ENCODE results near the gene WDR37. TPM values are rescaled to one million over a fixed set of nuclear protein-coding genes. Genes with fewer than 3 reads are reported as not detected.
A peak's percentile ranks its signal among the peaks of the same experiment; 100 is the strongest.
"Not testable (repeated sequence)": the region's sequence is repeated elsewhere in the genome, so short reads cannot be mapped to it uniquely, and the experiment has no call there.

WDR37 gene
- total and polyA plus RNA-seq, 4 donors = 3.9 to 25.9 (median 14.4) TPM

DNA sequence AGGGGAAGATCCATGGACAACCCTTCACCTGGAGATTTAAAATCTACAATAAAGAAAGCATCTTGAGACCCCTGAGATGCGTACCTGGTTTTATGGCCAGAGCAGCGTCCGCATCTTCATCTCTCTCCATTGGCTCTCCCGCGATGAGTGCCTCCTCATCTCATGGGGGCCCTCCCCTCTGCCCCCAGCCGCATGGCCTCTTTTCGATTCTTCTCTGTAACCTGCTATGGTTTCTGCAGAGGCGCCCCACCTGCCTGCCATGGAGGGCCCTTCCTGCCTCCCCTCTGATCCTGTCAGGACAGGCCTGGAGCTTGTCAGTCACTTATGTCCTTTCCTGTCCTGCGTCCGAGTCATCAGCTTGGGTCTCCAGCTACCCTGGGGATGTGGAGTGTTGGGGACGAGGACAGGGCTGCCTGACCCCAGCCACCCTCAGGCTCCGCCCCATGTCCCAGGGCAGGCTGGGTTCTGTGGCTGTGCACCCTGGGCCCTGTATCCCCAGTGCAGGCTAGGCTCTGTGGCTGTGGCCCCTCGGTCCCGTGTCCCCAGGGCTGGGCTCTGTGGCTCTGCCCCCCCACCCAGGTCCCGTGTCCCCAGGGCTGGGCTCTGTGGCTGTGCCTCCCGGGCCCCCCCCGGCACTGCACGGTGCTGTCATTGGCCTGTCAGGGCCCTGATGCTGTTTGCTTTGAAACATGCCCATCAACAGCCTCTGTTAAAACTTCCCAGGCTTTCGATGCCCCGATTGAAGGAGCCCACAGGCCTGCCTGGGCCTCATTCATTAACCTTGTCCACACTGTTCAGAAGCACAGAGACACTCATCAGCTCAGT, 99.8 kb downstream of the WDR37 start:
- peak; percentile 28 for ATAC-seq (ENCODE audit: low FRiP score)
- WGBS, 2 donors = 85 to 86% methylated on average over 20 of the region's 20 CpGs
- DNase-seq = no peak
- Histone ChIP-seq H3K4me1 (ENCODE audit: control insufficient read depth in 1 of 2, insufficient read depth in 2 of 2, low read length in 2 of 2) (no peaks in the 10 kb centered on the region), H3K27ac (ENCODE audit: low read depth in 1 of 2, low read length in 2 of 2) (no peak overlapping the region), H3K36me3 (ENCODE audit: control insufficient read depth in 1 of 2, insufficient read depth in 2 of 2, low read length in 1 of 2) (no peaks in the 10 kb centered on the region), H3K27me3 (ENCODE audit: control insufficient read depth in 1 of 2, insufficient read depth in 2 of 2, low read length in 1 of 2) (no peaks in the 10 kb centered on the region), H3K9me3 (ENCODE audit: control insufficient read depth, low read length) (peaks cover 2% of the 10 kb centered on the region), H3K4me3 (ENCODE audit: low read length in 2 of 2) (no peak overlapping the region)
- intact Hi-C loops (cut with DNase I) = no loop called here

DNA sequence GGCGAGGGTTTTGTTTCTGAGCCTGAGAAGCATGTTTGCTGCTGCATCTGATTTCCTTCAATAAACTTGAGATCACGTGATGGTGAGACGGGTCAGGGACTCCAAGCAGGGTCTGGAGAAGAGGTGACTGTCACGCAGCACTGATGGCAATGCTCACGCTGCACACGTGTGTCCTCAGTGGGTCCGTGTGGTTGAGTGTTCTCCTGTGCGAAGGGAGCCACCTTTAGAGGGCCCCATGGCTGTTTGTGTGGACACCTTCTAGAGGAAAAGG, 100.4 kb downstream of the WDR37 start:
- intact Hi-C loops (cut with DNase I) = no loop called here
- H3K27ac ChIP-seq (ENCODE audit: low read depth in 1 of 2, low read length in 2 of 2) = no peak overlapping the region
- 78 to 86% methylated on average over 8 of the region's 8 CpGs for WGBS, 2 donors
- ATAC-seq (ENCODE audit: low FRiP score) = no peak
- H3K27me3 ChIP-seq (ENCODE audit: control insufficient read depth in 1 of 2, insufficient read depth in 2 of 2, low read length in 1 of 2) = no peaks in the 10 kb centered on the region
- no peak for DNase-seq
- H3K36me3 ChIP-seq (ENCODE audit: control insufficient read depth in 1 of 2, insufficient read depth in 2 of 2, low read length in 1 of 2) = no peaks in the 10 kb centered on the region
- H3K9me3 ChIP-seq (ENCODE audit: control insufficient read depth, low read length) = peaks cover 2% of the 10 kb centered on the region
- no peak overlapping the region for H3K4me3 ChIP-seq (ENCODE audit: low read length in 2 of 2)
- no peaks in the 10 kb centered on the region for H3K4me1 ChIP-seq (ENCODE audit: control insufficient read depth in 1 of 2, insufficient read depth in 2 of 2, low read length in 2 of 2)

DNA sequence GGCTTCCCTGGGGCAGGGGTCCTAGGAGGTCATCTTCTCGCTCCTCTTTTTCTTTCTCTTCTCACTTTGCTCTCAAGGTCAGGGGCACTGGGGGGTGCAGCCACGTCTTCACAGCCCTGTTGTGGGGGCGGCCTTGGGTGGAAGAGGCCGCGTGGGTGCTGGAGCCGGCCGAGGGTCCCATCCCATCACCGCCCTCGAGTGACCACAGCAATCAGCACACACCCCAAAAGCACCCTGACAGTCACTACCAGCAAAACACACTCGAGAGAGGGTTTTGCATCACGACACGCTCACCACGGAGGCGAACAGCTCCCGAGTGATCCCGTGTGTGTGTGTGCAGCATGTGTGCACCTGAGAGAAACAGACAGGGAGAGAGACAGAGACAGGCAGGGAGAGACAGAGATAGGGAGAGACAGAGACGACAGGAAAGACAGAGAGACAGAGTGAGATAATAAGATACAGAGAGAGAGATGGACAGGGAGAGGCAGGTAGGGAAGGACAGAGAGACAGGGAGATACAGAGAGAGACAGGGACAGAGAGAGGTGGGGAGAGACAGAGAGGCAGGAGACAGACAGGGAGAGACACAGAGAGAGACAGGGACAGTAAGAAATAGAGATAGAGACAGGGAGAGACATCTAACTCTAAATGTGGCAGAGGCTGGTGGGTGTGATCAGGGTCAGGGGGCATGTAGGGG, 100.9 kb downstream of the WDR37 start:
- ATAC-seq (ENCODE audit: low FRiP score) (no peak), DNase-seq (no peak)
- H3K4me3 ChIP-seq (ENCODE audit: low read length in 2 of 2) = no peak overlapping the region
- 81 to 86% methylated on average over 17 of the region's 17 CpGs for WGBS, 2 donors
- H3K36me3 ChIP-seq (ENCODE audit: control insufficient read depth in 1 of 2, insufficient read depth in 2 of 2, low read length in 1 of 2) = no peaks in the 10 kb centered on the region
- H3K27ac ChIP-seq (ENCODE audit: low read depth in 1 of 2, low read length in 2 of 2) = no peak overlapping the region
- peaks cover 2% of the 10 kb centered on the region for H3K9me3 ChIP-seq (ENCODE audit: control insufficient read depth, low read length)
- no peaks in the 10 kb centered on the region for H3K27me3 ChIP-seq (ENCODE audit: control insufficient read depth in 1 of 2, insufficient read depth in 2 of 2, low read length in 1 of 2)
- intact Hi-C loops (cut with DNase I) = no loop called here
- no peaks in the 10 kb centered on the region for H3K4me1 ChIP-seq (ENCODE audit: control insufficient read depth in 1 of 2, insufficient read depth in 2 of 2, low read length in 2 of 2)

- no peak for DNase-seq
- intact Hi-C loops (cut with DNase I) = no loop called here
- H3K4me3 ChIP-seq (ENCODE audit: low read length in 2 of 2) = no peak overlapping the region
- no peaks in the 10 kb centered on the region for H3K4me1 ChIP-seq (ENCODE audit: control insufficient read depth in 1 of 2, insufficient read depth in 2 of 2, low read length in 2 of 2)
- no peak for ATAC-seq (ENCODE audit: low FRiP score)
- peaks cover 2% of the 10 kb centered on the region for H3K9me3 ChIP-seq (ENCODE audit: control insufficient read depth, low read length)
- no peak overlapping the region for H3K27ac ChIP-seq (ENCODE audit: low read depth in 1 of 2, low read length in 2 of 2)
- H3K36me3 ChIP-seq (ENCODE audit: control insufficient read depth in 1 of 2, insufficient read depth in 2 of 2, low read length in 1 of 2) = no peaks in the 10 kb centered on the region
- H3K27me3 ChIP-seq (ENCODE audit: control insufficient read depth in 1 of 2, insufficient read depth in 2 of 2, low read length in 1 of 2) = no peaks in the 10 kb centered on the region
- 81 to 83% methylated on average over 4 of the region's 4 CpGs for WGBS, 2 donors
Measured at GRCh38 chr10:1157615-1157933, 101.4 kb downstream of the WDR37 start.

DNA sequence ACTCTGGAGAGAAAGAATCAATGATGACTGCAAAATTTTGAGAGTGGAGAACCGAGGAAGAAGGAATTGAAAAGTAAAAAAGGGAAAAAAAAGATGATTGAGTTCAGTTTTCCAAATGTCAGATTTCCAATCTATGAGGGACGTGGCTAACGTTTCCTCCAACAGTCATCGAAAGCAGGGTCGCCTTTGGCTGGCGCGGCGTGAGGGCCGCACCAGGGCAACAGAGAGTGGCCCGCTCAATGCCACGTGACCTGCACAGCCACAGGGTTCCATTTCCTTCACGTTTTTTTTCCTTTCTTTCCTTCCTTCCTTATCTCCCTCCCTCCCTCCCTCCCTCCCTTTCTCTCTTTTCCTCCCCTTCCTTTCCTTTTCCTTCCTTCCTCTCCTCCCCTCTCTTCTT, 101.9 kb downstream of the WDR37 start:
- peaks cover 2% of the 10 kb centered on the region for H3K9me3 ChIP-seq (ENCODE audit: control insufficient read depth, low read length)
- WGBS, 2 donors = 83 to 88% methylated on average over 12 of the region's 12 CpGs
- intact Hi-C loops (cut with DNase I) = no loop called here
- H3K36me3 ChIP-seq (ENCODE audit: control insufficient read depth in 1 of 2, insufficient read depth in 2 of 2, low read length in 1 of 2) = no peaks in the 10 kb centered on the region
- no peaks in the 10 kb centered on the region for H3K27me3 ChIP-seq (ENCODE audit: control insufficient read depth in 1 of 2, insufficient read depth in 2 of 2, low read length in 1 of 2)
- no peak for ATAC-seq (ENCODE audit: low FRiP score)
- H3K4me1 ChIP-seq (ENCODE audit: control insufficient read depth in 1 of 2, insufficient read depth in 2 of 2, low read length in 2 of 2) = no peaks in the 10 kb centered on the region
- H3K4me3 ChIP-seq (ENCODE audit: low read length in 2 of 2) = no peak overlapping the region
- DNase-seq = no peak
- no peak overlapping the region for H3K27ac ChIP-seq (ENCODE audit: low read depth in 1 of 2, low read length in 2 of 2)

DNA sequence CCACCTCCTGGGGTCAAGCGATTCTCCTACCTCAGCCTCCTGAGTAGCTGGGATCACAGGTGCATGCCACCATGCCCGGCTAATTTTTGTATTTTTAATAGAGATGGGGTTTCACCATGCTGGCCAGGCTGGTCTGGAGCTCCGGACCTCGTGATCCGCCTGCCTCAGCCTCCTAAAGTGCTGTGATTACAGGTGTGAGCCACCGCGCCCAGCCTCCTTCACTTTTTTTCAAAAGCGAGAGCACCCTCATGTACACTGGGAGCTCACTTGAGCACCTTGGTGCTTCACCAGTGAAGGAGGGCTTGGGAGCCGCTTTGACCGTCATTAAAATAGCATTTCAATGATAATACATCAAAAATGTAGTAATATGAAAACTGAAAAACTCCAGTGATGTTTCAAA, 102.4 kb downstream of the WDR37 start:
- H3K36me3 ChIP-seq (ENCODE audit: control insufficient read depth in 1 of 2, insufficient read depth in 2 of 2, low read length in 1 of 2); H3K9me3 ChIP-seq (ENCODE audit: control insufficient read depth, low read length); ATAC-seq (ENCODE audit: low FRiP score); H3K27me3 ChIP-seq (ENCODE audit: control insufficient read depth in 1 of 2, insufficient read depth in 2 of 2, low read length in 1 of 2); H3K4me1 ChIP-seq (ENCODE audit: control insufficient read depth in 1 of 2, insufficient read depth in 2 of 2, low read length in 2 of 2); DNase-seq; intact Hi-C loops (cut with DNase I); H3K27ac ChIP-seq (ENCODE audit: low read depth in 1 of 2, low read length in 2 of 2); H3K4me3 ChIP-seq (ENCODE audit: low read length in 2 of 2): not testable (repeated sequence)
- WGBS, 2 donors = 89 to 91% methylated on average over 10 of the region's 10 CpGs

DNA sequence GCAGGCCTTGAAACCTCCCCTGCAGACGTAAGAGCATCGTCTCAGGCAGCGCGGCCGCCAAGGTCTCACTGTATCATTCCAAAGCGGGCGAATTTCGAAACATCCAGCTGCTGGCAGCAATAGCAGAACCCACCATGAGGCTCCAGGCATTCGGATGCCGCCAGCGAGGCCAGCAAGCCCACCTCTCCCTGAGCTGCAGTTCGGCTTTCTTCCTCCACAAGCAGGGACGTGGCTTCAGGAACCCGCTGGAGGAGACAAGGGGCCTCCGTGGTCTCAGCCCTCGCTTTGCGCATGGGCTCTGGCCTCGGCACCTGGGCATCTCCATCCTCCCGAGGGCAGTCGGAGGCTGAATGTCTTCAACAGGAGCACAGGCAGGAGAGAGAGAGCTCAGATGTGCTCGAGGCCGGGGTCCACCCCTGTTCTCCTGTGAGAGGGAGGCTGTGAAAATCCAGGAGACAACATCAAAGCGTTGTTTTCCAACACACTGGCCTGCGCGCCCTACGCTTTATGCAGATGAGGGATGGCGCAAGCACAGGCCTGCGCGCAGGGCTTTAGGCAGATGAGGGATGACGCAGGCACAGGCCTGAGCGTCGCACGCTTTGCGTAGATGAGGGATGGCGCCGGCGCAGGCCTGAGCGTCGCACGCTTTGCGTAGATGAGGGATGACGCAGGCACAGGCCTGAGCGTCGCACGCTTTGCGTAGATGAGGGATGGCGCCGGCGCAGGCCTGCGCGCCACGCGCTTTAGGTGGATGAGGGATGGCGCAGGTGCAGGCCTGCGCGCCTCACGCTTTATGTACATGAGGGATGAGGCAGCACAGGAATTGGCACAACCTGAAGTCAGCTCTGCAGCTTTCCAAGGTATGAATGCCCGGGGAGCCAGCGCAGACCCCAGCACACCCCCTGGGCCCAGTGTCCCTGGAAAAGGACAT, 103.2 kb downstream of the WDR37 start:
- H3K4me3 ChIP-seq (ENCODE audit: low read length in 2 of 2) = no peak overlapping the region
- no peaks in the 10 kb centered on the region for H3K27me3 ChIP-seq (ENCODE audit: control insufficient read depth in 1 of 2, insufficient read depth in 2 of 2, low read length in 1 of 2)
- ATAC-seq (ENCODE audit: low FRiP score) = no peak
- no peaks in the 10 kb centered on the region for H3K4me1 ChIP-seq (ENCODE audit: control insufficient read depth in 1 of 2, insufficient read depth in 2 of 2, low read length in 2 of 2)
- H3K27ac ChIP-seq (ENCODE audit: low read depth in 1 of 2, low read length in 2 of 2) = no peak overlapping the region
- no peaks in the 10 kb centered on the region for H3K36me3 ChIP-seq (ENCODE audit: control insufficient read depth in 1 of 2, insufficient read depth in 2 of 2, low read length in 1 of 2)
- intact Hi-C loops (cut with DNase I) = no loop called here
- WGBS, 2 donors = 82 to 92% methylated on average over 59 of the region's 59 CpGs
- no peak for DNase-seq
- peaks cover 2% of the 10 kb centered on the region for H3K9me3 ChIP-seq (ENCODE audit: control insufficient read depth, low read length)

GRCh38 chr10:1160561-1161314, 104.6 kb downstream of the WDR37 start:
- peaks cover 2% of the 10 kb centered on the region for H3K9me3 ChIP-seq (ENCODE audit: control insufficient read depth, low read length)
- ATAC-seq (ENCODE audit: low FRiP score) (no peak), DNase-seq (no peak)
- H3K4me3 ChIP-seq (ENCODE audit: low read length in 2 of 2) = no peak overlapping the region
- H3K27ac ChIP-seq (ENCODE audit: low read depth in 1 of 2, low read length in 2 of 2) = no peak overlapping the region
- H3K36me3 ChIP-seq (ENCODE audit: control insufficient read depth in 1 of 2, insufficient read depth in 2 of 2, low read length in 1 of 2) = no peaks in the 10 kb centered on the region
- H3K27me3 ChIP-seq (ENCODE audit: control insufficient read depth in 1 of 2, insufficient read depth in 2 of 2, low read length in 1 of 2) = no peaks in the 10 kb centered on the region
- intact Hi-C loops (cut with DNase I) = no loop called here
- WGBS, 2 donors = 88% methylated on average over 25 of the region's 25 CpGs
- H3K4me1 ChIP-seq (ENCODE audit: control insufficient read depth in 1 of 2, insufficient read depth in 2 of 2, low read length in 2 of 2) = no peaks in the 10 kb centered on the region
